ENCODE measurements around the gene AP3D1. TPM values are rescaled to one million over a fixed set of nuclear protein-coding genes. Genes with fewer than 3 reads are reported as not detected.
A peak's percentile ranks its signal among the peaks of the same experiment; 100 is the strongest.
"Not testable (repeated sequence)": the region's sequence is repeated elsewhere in the genome, so short reads cannot be mapped to it uniquely, and the experiment has no call there.

AP3D1 gene
- total and polyA plus RNA-seq, 7 experiments from 2014 or later, result 12.3 to 106 (median 78.3) TPM

- Histone ChIP-seq H3K4me3 (ENCODE audit: low read length) (no peak overlapping the region), H3K36me3 (ENCODE audit: control insufficient read depth in 2 of 3, insufficient read depth in 3 of 3, low read length in 3 of 3) (peaks cover 0 to 60% (median 7%) of the 10 kb centered on the region in 3 experiments), H3K27ac (ENCODE audit: low read depth, low read length) (no peak overlapping the region), H3K9me3 (ENCODE audit: control insufficient read depth in 2 of 3, low read length in 3 of 3) (no peaks in the 10 kb centered on the region), H3K27me3 (ENCODE audit: control insufficient read depth in 2 of 2, insufficient read depth in 2 of 2, low read length in 2 of 2) (no peaks in the 10 kb centered on the region), H3K4me1 (ENCODE audit: control insufficient read depth in 2 of 2, insufficient read depth in 2 of 2, low read length in 2 of 2) (no peaks in the 10 kb centered on the region)
- Mint-ChIP-seq H3K27me3 (no peaks in the 10 kb centered on the region), H3K4me3 (no peak overlapping the region), H3K9me3 (no peaks in the 10 kb centered on the region), H3K36me3 (peaks cover 0 to 14% (median 3%) of the 10 kb centered on the region in 5 donors), H3K27ac (no peak overlapping the region), H3K4me1 (peaks cover 0 to 9% (median 4%) of the 10 kb centered on the region in 7 donors)
- ATAC-seq (no peak), DNase-seq (no peak)
- intact Hi-C loops (cut with micrococcal nuclease), result no loop called here
- ChIA-PET CTCF (no interaction called here), POLR2A (interaction anchor here (0.6 to 0.7 kb wide), 3 partner anchors 12 to 634 kb away, joined by 3 to 5 read pairs (median 3); no protein-coding TSS in a partner anchor)
Observed at GRCh38 chr19:2136796-2137195, 14.6 kb downstream of the AP3D1 start.

- no peak overlapping the region for H3K4me3 ChIP-seq (ENCODE audit: low read length)
- no peak overlapping the region for H3K27ac ChIP-seq (ENCODE audit: low read depth, low read length)
- ATAC-seq (no peak), DNase-seq (no peak)
- H3K4me1 Mint-ChIP-seq, result peaks cover 0 to 9% (median 0%) of the 10 kb centered on the region in 7 donors
- no peaks in the 10 kb centered on the region for H3K9me3 ChIP-seq (ENCODE audit: control insufficient read depth in 2 of 3, low read length in 3 of 3)
- intact Hi-C loops (cut with micrococcal nuclease), result no loop called here
- H3K4me1 ChIP-seq (ENCODE audit: control insufficient read depth in 2 of 2, insufficient read depth in 2 of 2, low read length in 2 of 2), result no peaks in the 10 kb centered on the region
- ChIA-PET POLR2A (interaction anchor here (0.7 kb wide), 1 partner anchor 13 kb away, joined by 3 read pairs; no protein-coding TSS in a partner anchor), CTCF (interaction anchor here (0.5 kb wide), 1 partner anchor 108 kb away, joined by 3 read pairs; no protein-coding TSS in a partner anchor)
- no peaks in the 10 kb centered on the region for H3K27me3 Mint-ChIP-seq
- H3K4me3 Mint-ChIP-seq, result no peak overlapping the region
- H3K36me3 Mint-ChIP-seq, result peaks cover 0 to 14% (median 3%) of the 10 kb centered on the region in 5 donors
- no peaks in the 10 kb centered on the region for H3K27me3 ChIP-seq (ENCODE audit: control insufficient read depth in 2 of 2, insufficient read depth in 2 of 2, low read length in 2 of 2)
- no peaks in the 10 kb centered on the region for H3K9me3 Mint-ChIP-seq
- H3K36me3 ChIP-seq (ENCODE audit: control insufficient read depth in 2 of 3, insufficient read depth in 3 of 3, low read length in 3 of 3), result peaks cover 0 to 68% (median 7%) of the 10 kb centered on the region in 3 experiments
- no peak overlapping the region for H3K27ac Mint-ChIP-seq
Observed at GRCh38 chr19:2135474-2136402, 15.6 kb downstream of the AP3D1 start.

GRCh38 chr19:2132731-2133490 lies 18.5 kb downstream of the AP3D1 start:
- H3K4me1 ChIP-seq (ENCODE audit: control insufficient read depth in 2 of 2, insufficient read depth in 2 of 2, low read length in 2 of 2), result no peaks in the 10 kb centered on the region
- Mint-ChIP-seq H3K4me1 (peaks cover 0 to 6% (median 0%) of the 10 kb centered on the region in 7 donors), H3K9me3 (no peaks in the 10 kb centered on the region), H3K27me3 (no peaks in the 10 kb centered on the region), H3K4me3 (no peak overlapping the region), H3K27ac (peak overlapping the region in 2 of 9 donors; percentile 32 to 67), H3K36me3 (peaks cover 0 to 11% (median 4%) of the 10 kb centered on the region in 5 donors)
- intact Hi-C loops (cut with micrococcal nuclease), result no loop called here
- H3K27ac ChIP-seq (ENCODE audit: low read depth, low read length), result no peak overlapping the region
- H3K36me3 ChIP-seq (ENCODE audit: control insufficient read depth in 2 of 3, insufficient read depth in 3 of 3, low read length in 3 of 3), result peaks cover 0 to 71% (median 13%) of the 10 kb centered on the region in 3 experiments
- no peaks in the 10 kb centered on the region for H3K9me3 ChIP-seq (ENCODE audit: control insufficient read depth in 2 of 3, low read length in 3 of 3)
- H3K27me3 ChIP-seq (ENCODE audit: control insufficient read depth in 2 of 2, insufficient read depth in 2 of 2, low read length in 2 of 2), result no peaks in the 10 kb centered on the region
- DNase-seq, result no peak
- ATAC-seq, result no peak
- ChIA-PET POLR2A (interaction anchor here (0.6 kb wide), 2 partner anchors 76 to 1049 kb away, joined by 3 read pairs; no protein-coding TSS in a partner anchor), CTCF (no interaction called here)
- H3K4me3 ChIP-seq (ENCODE audit: low read length), result no peak overlapping the region

- Mint-ChIP-seq H3K9me3 (no peaks in the 10 kb centered on the region), H3K36me3 (peaks cover 0 to 15% (median 4%) of the 10 kb centered on the region in 5 donors), H3K4me3 (no peak overlapping the region), H3K27ac (no peak overlapping the region), H3K27me3 (no peaks in the 10 kb centered on the region), H3K4me1 (peaks cover 0 to 6% (median 0%) of the 10 kb centered on the region in 7 donors)
- intact Hi-C loops (cut with micrococcal nuclease), result no loop called here
- POLR2A ChIA-PET, result interaction anchor here (0.6 kb wide), 1 partner anchor 1049 kb away, joined by 3 read pairs; no protein-coding TSS in a partner anchor
- CTCF ChIA-PET, result no interaction called here
- ATAC-seq (no peak), DNase-seq (no peak)
- Histone ChIP-seq H3K4me3 (ENCODE audit: low read length) (no peak overlapping the region), H3K27ac (ENCODE audit: low read depth, low read length) (no peak overlapping the region), H3K27me3 (ENCODE audit: control insufficient read depth in 2 of 2, insufficient read depth in 2 of 2, low read length in 2 of 2) (no peaks in the 10 kb centered on the region), H3K36me3 (ENCODE audit: control insufficient read depth in 2 of 3, insufficient read depth in 3 of 3, low read length in 3 of 3) (peaks cover 0 to 72% (median 10%) of the 10 kb centered on the region in 3 experiments), H3K4me1 (ENCODE audit: control insufficient read depth in 2 of 2, insufficient read depth in 2 of 2, low read length in 2 of 2) (no peaks in the 10 kb centered on the region), H3K9me3 (ENCODE audit: control insufficient read depth in 2 of 3, low read length in 3 of 3) (no peaks in the 10 kb centered on the region)
Observed at GRCh38 chr19:2132191-2132590, 19.2 kb downstream of the AP3D1 start.

GRCh38 chr19:2131012-2131975 lies 20.1 kb downstream of the AP3D1 start:
- H3K27ac Mint-ChIP-seq; H3K4me1 ChIP-seq (ENCODE audit: control insufficient read depth in 2 of 2, insufficient read depth in 2 of 2, low read length in 2 of 2); H3K9me3 ChIP-seq (ENCODE audit: control insufficient read depth in 2 of 3, low read length in 3 of 3); ATAC-seq; intact Hi-C loops (cut with micrococcal nuclease); POLR2A ChIA-PET; H3K27me3 Mint-ChIP-seq; CTCF ChIA-PET; H3K4me3 ChIP-seq (ENCODE audit: low read length); H3K4me3 Mint-ChIP-seq; H3K27ac ChIP-seq (ENCODE audit: low read depth, low read length); H3K27me3 ChIP-seq (ENCODE audit: control insufficient read depth in 2 of 2, insufficient read depth in 2 of 2, low read length in 2 of 2); DNase-seq; H3K4me1 Mint-ChIP-seq; H3K9me3 Mint-ChIP-seq: not testable (repeated sequence)
- peaks cover 0 to 71% (median 7%) of the 10 kb centered on the region in 3 experiments for H3K36me3 ChIP-seq (ENCODE audit: control insufficient read depth in 2 of 3, insufficient read depth in 3 of 3, low read length in 3 of 3)
- H3K36me3 Mint-ChIP-seq, result peaks cover 0 to 13% (median 4%) of the 10 kb centered on the region in 5 donors
